ENCODE data around the gene UGT1A5.

The UGT1A5 gene

GRCh38 chr2:233813236-233814055 is 100.7 kb downstream of the UGT1A5 start:
- no peak for DNase-seq

- no peak for DNase-seq
Observed at GRCh38 chr2:233814056-233814835, 101.5 kb downstream of the UGT1A5 start.

- no peak for DNase-seq
Observed at GRCh38 chr2:233815861-233816260, 103.2 kb downstream of the UGT1A5 start.

- no peak for DNase-seq
Observed at GRCh38 chr2:233816334-233816733, 103.6 kb downstream of the UGT1A5 start.

- no peak for DNase-seq
Observed at GRCh38 chr2:233816771-233817170, 104.1 kb downstream of the UGT1A5 start.

GRCh38 chr2:233817361-233817911 is 104.7 kb downstream of the UGT1A5 start:
- DNase-seq, result no peak

- no peak for DNase-seq
Observed at GRCh38 chr2:233817995-233818638, 105.4 kb downstream of the UGT1A5 start.

- DNase-seq, result no peak
Observed at GRCh38 chr2:233818639-233819621, 106.2 kb downstream of the UGT1A5 start.

GRCh38 chr2:233819884-233820773 is 107.4 kb downstream of the UGT1A5 start:
- DNase-seq, result no peak

GRCh38 chr2:233820774-233821105 is 108.0 kb downstream of the UGT1A5 start:
- no peak for DNase-seq

GRCh38 chr2:233821196-233821595 is 108.5 kb downstream of the UGT1A5 start:
- DNase-seq, result no peak

GRCh38 chr2:233821709-233822100 is 109.0 kb downstream of the UGT1A5 start:
- no peak for DNase-seq

GRCh38 chr2:233822101-233822771 is 109.5 kb downstream of the UGT1A5 start:
- no peak for DNase-seq
